ENCODE results near the gene PSRC1. TPM values are rescaled to one million over a fixed set of nuclear protein-coding genes. Genes with fewer than 3 reads are reported as not detected.

The PSRC1 gene
- total RNA-seq, 1 experiment from 2014 or later, result 75.0 TPM

DNA sequence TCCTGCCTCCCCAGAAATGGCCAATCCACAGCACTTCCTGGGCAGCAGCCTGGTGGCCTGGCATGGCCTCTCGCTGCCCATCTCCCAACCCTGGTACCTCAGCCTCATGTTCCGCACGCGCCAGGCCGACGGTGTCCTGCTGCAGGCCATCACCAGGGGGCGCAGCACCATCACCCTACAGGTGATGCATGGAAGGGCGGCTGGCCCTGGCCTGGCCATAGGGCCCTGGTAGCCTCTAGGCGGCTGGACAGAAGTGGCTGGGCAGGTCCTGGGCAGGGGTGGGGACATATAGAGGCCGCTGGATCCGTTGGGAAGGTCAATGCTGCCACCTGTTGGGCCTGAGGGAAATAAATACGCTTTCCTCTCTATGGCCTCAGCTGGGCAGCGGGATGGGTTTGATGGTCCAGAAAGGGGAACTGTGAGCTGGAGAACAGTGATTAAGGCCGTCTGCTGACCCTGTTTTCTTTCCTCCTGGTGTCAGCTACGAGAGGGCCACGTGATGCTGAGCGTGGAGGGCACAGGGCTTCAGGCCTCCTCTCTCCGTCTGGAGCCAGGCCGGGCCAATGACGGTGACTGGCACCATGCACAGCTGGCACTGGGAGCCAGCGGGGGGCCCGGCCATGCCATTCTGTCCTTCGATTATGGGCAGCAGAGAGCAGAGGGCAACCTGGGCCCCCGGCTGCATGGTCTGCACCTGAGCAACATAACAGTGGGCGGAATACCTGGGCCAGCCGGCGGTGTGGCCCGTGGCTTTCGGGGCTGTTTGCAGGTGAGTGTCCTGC is 19.2 kb downstream of the PSRC1 start:
- ChIA-PET POLR2A (ENCODE audit: low non-redundant PET) (no interaction called here), CTCF (interaction anchor here (0.6 to 0.8 kb wide), 3 partner anchors 46 to 163 kb away, joined by 3 to 9 read pairs (median 3); partner anchors contain the start of gene SORT1)
- H3K36me3 ChIP-seq (ENCODE audit: insufficient read depth, low read length, poor library complexity, severe bottlenecking), result peaks cover 25% of the 10 kb centered on the region
- no peaks in the 10 kb centered on the region for H3K27me3 ChIP-seq (replicated peaks; ENCODE audit: insufficient read depth, low read depth, low read length, poor library complexity)
- intact Hi-C loops (cut with micrococcal nuclease; ENCODE audit: unreplicated experiment), result loop anchor here (5.0 kb wide), 2 partner anchors 61 to 269 kb away; no protein-coding TSS in a partner anchor
- TF ChIP-seq CTCF (conservative IDR thresholded peaks at IDR 0.05; ENCODE audit: low read depth, low read length), result peak; percentile 97
- TF ChIP-seq EZH2 (IDR thresholded peaks at IDR 0.05; ENCODE audit: borderline replicate concordance, low read depth, low read length, poor library complexity, severe bottlenecking), result no peak
- peak; percentile 48 for DNase-seq (ENCODE audit: low spot score)
- H3K27ac ChIP-seq (ENCODE audit: low read depth, low read length, poor library complexity, severe bottlenecking), result no peak overlapping the region
- H3K4me3 ChIP-seq (ENCODE audit: low read depth, low read length, poor library complexity, severe bottlenecking), result no peak overlapping the region
- H3K4me1 ChIP-seq (ENCODE audit: insufficient read depth, low read length, poor library complexity, severe bottlenecking), result no peaks in the 10 kb centered on the region
- no TSS peak for BruUV-seq (replicated peaks)
- H3K9me3 ChIP-seq (ENCODE audit: low read depth, low read length, poor library complexity, severe bottlenecking), result no peaks in the 10 kb centered on the region

DNA sequence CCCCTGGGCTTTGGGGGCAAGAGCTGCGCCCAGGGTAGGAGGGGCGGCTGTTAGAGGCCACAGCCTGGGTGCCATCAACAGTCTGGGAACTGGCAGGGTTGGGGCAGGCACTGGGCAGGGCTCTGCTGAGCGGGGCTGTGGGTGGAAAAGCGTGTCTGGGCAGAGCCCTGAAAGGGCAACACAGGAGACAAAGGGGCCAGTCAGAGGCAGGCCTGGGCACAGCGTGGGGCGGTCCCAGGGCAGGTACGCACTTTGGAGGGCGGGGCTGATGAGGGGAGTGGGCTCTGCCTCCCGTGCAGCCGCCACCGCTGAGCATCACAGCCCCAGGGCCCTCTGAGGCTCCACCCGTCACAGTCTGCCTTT is 19.7 kb downstream of the PSRC1 start:
- Histone ChIP-seq H3K27me3 (replicated peaks; ENCODE audit: insufficient read depth, low read depth, low read length, poor library complexity) (no peaks in the 10 kb centered on the region), H3K4me1 (ENCODE audit: insufficient read depth, low read length, poor library complexity, severe bottlenecking) (no peaks in the 10 kb centered on the region), H3K27ac (ENCODE audit: low read depth, low read length, poor library complexity, severe bottlenecking) (no peak overlapping the region), H3K36me3 (ENCODE audit: insufficient read depth, low read length, poor library complexity, severe bottlenecking) (peaks cover 21% of the 10 kb centered on the region), H3K4me3 (ENCODE audit: low read depth, low read length, poor library complexity, severe bottlenecking) (no peak overlapping the region), H3K9me3 (ENCODE audit: low read depth, low read length, poor library complexity, severe bottlenecking) (no peaks in the 10 kb centered on the region)
- BruUV-seq (replicated peaks), result no TSS peak
- intact Hi-C loops (cut with micrococcal nuclease; ENCODE audit: unreplicated experiment), result loop anchor here (5.0 kb wide), 2 partner anchors 61 to 269 kb away; no protein-coding TSS in a partner anchor
- TF ChIP-seq CTCF (conservative IDR thresholded peaks at IDR 0.05; ENCODE audit: low read depth, low read length) (no peak), EZH2 (IDR thresholded peaks at IDR 0.05; ENCODE audit: borderline replicate concordance, low read depth, low read length, poor library complexity, severe bottlenecking) (no peak)
- no peak for DNase-seq (ENCODE audit: low spot score)
- ChIA-PET CTCF (no interaction called here), POLR2A (ENCODE audit: low non-redundant PET) (no interaction called here)

GRCh38 chr1:109262231-109263055 is 20.5 kb downstream of the PSRC1 start:
- Histone ChIP-seq H3K4me1 (ENCODE audit: insufficient read depth, low read length, poor library complexity, severe bottlenecking) (no peaks in the 10 kb centered on the region), H3K4me3 (ENCODE audit: low read depth, low read length, poor library complexity, severe bottlenecking) (no peak overlapping the region), H3K27ac (ENCODE audit: low read depth, low read length, poor library complexity, severe bottlenecking) (no peak overlapping the region), H3K36me3 (ENCODE audit: insufficient read depth, low read length, poor library complexity, severe bottlenecking) (peaks cover 17% of the 10 kb centered on the region), H3K27me3 (replicated peaks; ENCODE audit: insufficient read depth, low read depth, low read length, poor library complexity) (no peaks in the 10 kb centered on the region), H3K9me3 (ENCODE audit: low read depth, low read length, poor library complexity, severe bottlenecking) (no peaks in the 10 kb centered on the region)
- intact Hi-C loops (cut with micrococcal nuclease; ENCODE audit: unreplicated experiment), result loop anchor here (5.0 kb wide), 2 partner anchors 60 to 270 kb away; no protein-coding TSS in a partner anchor
- CTCF ChIA-PET, result no interaction called here
- DNase-seq (ENCODE audit: low spot score), result no peak
- no TSS peak for BruUV-seq (replicated peaks)
- TF ChIP-seq EZH2 (IDR thresholded peaks at IDR 0.05; ENCODE audit: borderline replicate concordance, low read depth, low read length, poor library complexity, severe bottlenecking), result no peak
- no peak for TF ChIP-seq CTCF (conservative IDR thresholded peaks at IDR 0.05; ENCODE audit: low read depth, low read length)
- POLR2A ChIA-PET (ENCODE audit: low non-redundant PET), result no interaction called here
